GM19351 (cell line): ENCODE data around the gene UTP4.
"Not testable (repeated sequence)": the region's sequence is repeated elsewhere in the genome, so short reads cannot be mapped to it uniquely, and the experiment has no call there.

ENCODE experiments used
- ATAC-seq: cut with Tn5 transposase; IDR thresholded peaks from one replicate; pipeline ENCODE4 v1.9.1; 2021; ENCODE audit warnings: mild to moderate bottlenecking, moderate library complexity; ENCODE audit not compliant: unreplicated experiment

Gene UTP4

DNA sequence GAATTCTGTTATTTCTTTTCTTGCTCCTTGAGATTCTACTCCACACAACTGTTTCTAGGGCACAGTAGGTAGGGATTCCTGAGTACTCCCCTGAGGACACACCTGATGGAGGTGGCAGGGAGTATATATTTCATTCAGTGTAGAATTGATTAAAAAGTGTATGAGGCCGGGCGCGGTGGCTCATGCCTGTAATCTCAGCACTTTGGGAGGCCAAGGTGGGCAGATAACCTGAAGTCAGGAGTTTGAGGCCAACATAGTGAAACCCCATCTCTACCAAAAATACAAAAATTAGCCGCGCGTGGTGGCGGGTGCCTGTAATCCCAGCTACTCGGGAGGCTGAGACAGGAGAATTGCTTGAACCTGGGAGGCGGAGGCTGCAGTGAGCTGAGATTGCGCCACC is 5.6 kb upstream of the UTP4 start:
- ATAC-seq, result not testable (repeated sequence)

- no peak for ATAC-seq
These were observed 4.4 kb upstream of the UTP4 start for GRCh38 chr16:69127966-69128510.

- no peak for ATAC-seq
These were observed 2.0 kb upstream of the UTP4 start for GRCh38 chr16:69130461-69130860.

GRCh38 chr16:69131167-69131838 is 1.1 kb upstream of the UTP4 start:
- ATAC-seq, result no peak

DNA sequence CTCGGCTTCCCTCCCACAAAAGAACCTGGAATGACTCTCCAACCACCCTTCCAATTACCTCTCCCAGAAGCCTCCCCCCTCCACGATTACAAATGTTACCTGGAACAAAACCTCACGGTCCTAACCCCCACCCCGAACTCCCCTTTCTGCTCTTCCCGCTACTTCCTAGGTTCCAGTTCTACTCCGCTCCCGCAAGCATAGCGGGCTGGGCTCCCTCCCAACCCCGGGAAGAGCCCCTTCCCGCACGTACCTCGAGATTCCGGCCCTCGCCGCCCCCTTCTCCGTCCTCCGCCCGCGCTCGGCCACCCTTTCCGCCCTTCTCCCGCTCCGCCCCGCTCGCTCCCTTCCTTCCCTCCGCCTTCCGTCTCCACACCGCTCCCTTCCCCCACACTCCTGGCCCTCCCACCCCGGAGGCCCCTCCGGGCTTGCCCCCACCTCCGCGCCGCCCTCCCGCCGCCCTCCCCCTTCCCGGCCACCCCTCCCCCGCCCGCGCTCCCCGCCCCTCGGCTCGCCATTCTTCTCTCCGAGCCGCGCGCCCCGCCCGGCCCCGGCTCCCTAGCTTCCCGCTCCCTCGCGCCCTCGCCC is 518 bp upstream of the UTP4 start:
- ATAC-seq, result peak; percentile 35

- no peak for ATAC-seq
These were observed 1.0 kb downstream of the UTP4 start for GRCh38 chr16:69133373-69133954.

- ATAC-seq, result no peak
These were observed 6.2 kb downstream of the UTP4 start for GRCh38 chr16:69138608-69139007.

GRCh38 chr16:69139464-69139863 is 7.0 kb downstream of the UTP4 start:
- ATAC-seq, result not testable (repeated sequence)

DNA sequence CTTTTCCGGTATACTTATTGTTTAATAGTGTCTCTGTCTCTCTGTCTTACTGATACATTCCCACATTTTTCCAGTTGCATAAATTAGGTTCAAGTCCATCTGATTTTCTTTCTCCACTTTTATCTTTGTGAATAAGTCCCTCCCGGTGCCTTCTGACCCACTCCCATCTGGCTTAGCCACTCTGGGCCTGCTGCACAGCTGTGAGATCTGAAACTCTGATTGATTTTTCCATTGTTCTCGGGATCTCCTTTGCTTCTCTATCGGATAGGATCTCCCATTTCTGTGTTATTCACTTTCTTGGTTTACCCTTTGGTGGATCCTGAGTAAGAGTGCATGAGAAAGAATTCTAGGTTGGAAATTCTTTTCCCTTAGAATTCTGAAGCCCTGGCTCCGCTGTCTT is 8.6 kb downstream of the UTP4 start:
- no peak for ATAC-seq

GRCh38 chr16:69141936-69142335 is 9.5 kb downstream of the UTP4 start:
- no peak for ATAC-seq

GRCh38 chr16:69143116-69143515 is 10.7 kb downstream of the UTP4 start:
- ATAC-seq, result no peak

GRCh38 chr16:69145658-69146057 is 13.2 kb downstream of the UTP4 start:
- no peak for ATAC-seq

- not testable (repeated sequence) for ATAC-seq
These were observed 17.2 kb downstream of the UTP4 start for GRCh38 chr16:69149621-69150020.

GRCh38 chr16:69150146-69150865 is 17.9 kb downstream of the UTP4 start:
- no peak for ATAC-seq

- ATAC-seq, result no peak
These were observed 24.7 kb downstream of the UTP4 start for GRCh38 chr16:69157196-69157595.

DNA sequence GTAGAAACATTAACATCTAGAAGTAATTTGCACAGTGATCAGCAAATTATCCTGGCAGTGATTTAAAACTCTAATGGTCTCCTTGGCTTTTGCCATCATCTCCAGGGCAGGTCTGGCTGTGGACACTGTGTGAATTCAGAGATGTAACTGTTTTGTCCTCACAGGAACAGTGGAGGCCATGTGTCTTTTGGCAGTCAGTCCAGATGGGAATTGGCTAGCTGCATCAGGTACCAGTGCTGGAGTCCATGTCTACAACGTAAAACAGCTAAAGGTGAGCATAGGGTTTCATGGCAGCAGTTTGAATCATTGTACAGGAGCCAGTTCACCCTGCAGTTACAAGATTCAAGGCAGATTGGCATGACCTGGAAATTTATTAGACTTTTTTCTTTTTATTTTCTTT is 27.7 kb downstream of the UTP4 start:
- ATAC-seq, result no peak

- ATAC-seq, result no peak
These were observed 33.1 kb downstream of the UTP4 start for GRCh38 chr16:69165584-69165983.

- no peak for ATAC-seq
These were observed 33.9 kb downstream of the UTP4 start for GRCh38 chr16:69166221-69166833.

DNA sequence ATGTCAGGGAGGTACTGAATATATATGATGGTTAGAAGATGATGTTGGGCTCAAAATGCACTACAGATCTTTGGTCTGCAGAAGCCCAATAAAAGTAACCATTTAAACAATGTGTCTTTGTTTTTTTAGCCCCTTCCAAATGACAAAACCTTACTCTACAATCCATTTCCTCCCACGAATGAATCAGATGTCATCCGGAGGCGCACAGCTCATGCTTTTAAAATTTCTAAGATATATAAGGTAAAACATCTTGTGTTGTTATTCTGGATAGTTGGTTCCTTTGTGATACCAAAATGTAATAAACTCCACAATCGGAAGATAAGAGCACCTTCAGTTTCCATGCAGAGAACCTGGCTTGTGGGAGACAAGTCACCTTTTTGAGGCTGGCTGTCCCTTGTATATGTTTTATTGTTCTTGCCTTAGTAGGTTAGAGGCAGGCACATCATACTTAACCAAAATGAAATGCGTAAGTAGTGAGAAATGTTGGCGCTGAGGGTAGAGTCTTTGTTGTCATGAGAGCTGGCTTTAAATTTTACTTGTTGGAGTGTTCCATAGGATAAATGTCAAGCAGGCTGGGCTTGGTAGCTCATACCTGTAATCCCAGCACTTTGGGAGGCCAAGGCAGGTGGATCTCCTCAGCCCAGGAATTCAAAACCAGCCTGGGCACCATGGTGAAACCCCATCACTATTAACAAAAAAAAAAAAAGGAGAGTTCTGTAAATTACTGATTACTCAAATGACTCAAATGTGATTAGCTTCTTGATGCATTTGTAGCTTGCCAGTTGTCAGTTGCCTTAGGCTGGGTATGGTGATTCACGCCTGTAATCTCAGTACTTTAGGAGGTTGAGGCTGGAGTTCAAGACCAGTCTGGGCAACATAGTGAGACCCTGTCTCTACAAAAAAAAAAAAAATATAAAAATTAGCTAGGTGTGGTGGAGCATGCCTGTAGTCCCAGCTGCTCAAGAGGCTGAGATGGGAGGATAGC is 34.8 kb downstream of the UTP4 start:
- ATAC-seq, result no peak

- ATAC-seq, result no peak
These were observed 36.6 kb downstream of the UTP4 start for GRCh38 chr16:69169051-69169450.
